H1 (cell line): ENCODE results near the gene COPA. TPM values are rescaled to one million over a fixed set of nuclear protein-coding genes. Genes with fewer than 3 reads are reported as not detected.

Experiments
- SUZ12 ChIP-seq: fragments of 200-600 bp; sonication (generic); IDR thresholded peaks from 2 replicates; pipeline ENCODE4 v1.6.1; 2012; ENCODE audit warnings: mild to moderate bottlenecking, inconsistent platforms, low read length, moderate library complexity, mixed read lengths
- polyA plus RNA-seq, 7 experiments: library from polyadenylated mRNA; depleted of rRNA in 3 of 7; stranded (reverse) in 5 of 7; unstranded in 2 of 7; fragments of >200 nt in 5 of 7; fragments of 200-250 nt in 2 of 7; gene quantifications; 1 replicate in 5 of 7; 2 replicates in 1 of 7; 4 replicates in 1 of 7; pipeline versions ENCODE4 v1.2.1 to v1.2.3, GENCODE V29; 2011 to 2013; ENCODE audit warnings: missing spikeins in 2 of 7, mixed read lengths in 2 of 7
- total RNA-seq: library from RNA; stranded (reverse); fragmentation: NEBNext Ultra II Directional; extraction: Animal tissue kit (Norgen Biotek cat#: 25700); gene quantifications from 2 replicates; pipeline ENCODE4 v1.2.1, GENCODE V29; 2021

The COPA gene
- total and polyA plus RNA-seq, 2 of the 8 experiments (the other 6 are each of a cell fraction or from before 2014, with no cell fraction given), result 78.2 to 115 TPM

DNA sequence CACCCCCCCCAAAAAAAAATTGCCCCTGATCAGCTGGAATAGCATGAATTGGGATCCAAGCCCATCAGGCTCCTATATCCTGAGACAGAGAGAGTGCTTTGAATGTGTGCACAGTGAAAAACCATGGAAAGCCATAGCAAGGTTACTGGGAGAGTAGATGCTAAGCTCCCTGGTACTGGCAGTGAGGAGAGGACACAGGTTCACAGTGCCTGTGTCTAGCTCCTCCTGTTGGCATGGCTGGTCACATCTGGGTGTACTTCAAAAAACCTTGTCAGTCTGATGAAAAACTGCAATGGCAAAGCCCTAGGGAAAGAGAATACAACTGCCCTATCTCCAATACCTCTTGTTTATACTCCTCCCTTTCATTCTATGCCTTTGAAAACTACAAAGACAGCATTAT lies 12.9 kb downstream of the COPA start (continued):
- no peak for TF ChIP-seq SUZ12
